Endothelial cell of umbilical vein (primary cell): ENCODE results near the gene ITGA3.

Experiments used
- EZH2 ChIP-seq: IDR thresholded peaks from 2 replicates; pipeline ENCODE4 v1.6.1; 2012; ENCODE audit warnings: borderline replicate concordance, low read depth, mild to moderate bottlenecking, moderate library complexity, low read length, inconsistent platforms; ENCODE audit not compliant: severe bottlenecking
- POLR2A ChIP-seq: IDR thresholded peaks from 2 replicates; pipeline ENCODE4 v1.6.1; 2012; ENCODE audit warnings: low read depth, mild to moderate bottlenecking, control low read depth, low read length
- POLR2AphosphoS5 ChIP-seq: IDR thresholded peaks from 2 replicates; pipeline ENCODE4 v1.6.1; 2012; ENCODE audit warnings: low read depth, mild to moderate bottlenecking, control low read depth, low read length, moderate library complexity; ENCODE audit not compliant: insufficient read depth
- TF ChIP-seq, protein P1 (sequence below), 2 donors: IDR thresholded peaks; 1 replicate in 1 of 2; 2 replicates in 1 of 2; pipeline ENCODE4 v1.5.1; 2011; ENCODE audit warnings: low read length in 2 of 2, mild to moderate bottlenecking in 2 of 2, moderate library complexity in 2 of 2, control low read depth in 1 of 2, inconsistent platforms in 1 of 2, low read depth in 1 of 2; ENCODE audit not compliant: insufficient read depth in 1 of 2; ENCODE audit errors: extremely low read depth in 1 of 2

DNA sequence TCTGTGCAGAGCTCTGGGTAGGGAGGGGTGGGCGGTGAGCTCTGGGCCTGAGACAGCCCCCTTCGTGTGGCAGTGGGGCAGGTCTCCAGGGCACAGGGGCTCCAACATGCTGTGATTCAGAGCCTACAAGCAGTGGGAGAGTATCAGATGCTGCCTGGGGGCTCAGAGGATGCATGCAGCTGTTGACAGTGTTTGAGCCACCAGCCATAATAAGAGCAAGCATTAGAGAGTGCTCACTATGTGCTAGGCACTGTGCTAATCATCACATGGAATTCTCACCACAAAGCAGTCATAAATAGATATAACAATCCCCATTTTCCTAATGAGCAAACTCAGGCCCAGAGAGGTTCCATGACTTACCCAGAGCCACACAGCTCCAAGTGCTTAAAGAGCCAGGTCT, 47.3 kb downstream of the ITGA3 start:
- TF ChIP-seq POLR2AphosphoS5 (no peak), EZH2 (no peak), POLR2A (no peak)
- TF ChIP-seq, protein P1, sequence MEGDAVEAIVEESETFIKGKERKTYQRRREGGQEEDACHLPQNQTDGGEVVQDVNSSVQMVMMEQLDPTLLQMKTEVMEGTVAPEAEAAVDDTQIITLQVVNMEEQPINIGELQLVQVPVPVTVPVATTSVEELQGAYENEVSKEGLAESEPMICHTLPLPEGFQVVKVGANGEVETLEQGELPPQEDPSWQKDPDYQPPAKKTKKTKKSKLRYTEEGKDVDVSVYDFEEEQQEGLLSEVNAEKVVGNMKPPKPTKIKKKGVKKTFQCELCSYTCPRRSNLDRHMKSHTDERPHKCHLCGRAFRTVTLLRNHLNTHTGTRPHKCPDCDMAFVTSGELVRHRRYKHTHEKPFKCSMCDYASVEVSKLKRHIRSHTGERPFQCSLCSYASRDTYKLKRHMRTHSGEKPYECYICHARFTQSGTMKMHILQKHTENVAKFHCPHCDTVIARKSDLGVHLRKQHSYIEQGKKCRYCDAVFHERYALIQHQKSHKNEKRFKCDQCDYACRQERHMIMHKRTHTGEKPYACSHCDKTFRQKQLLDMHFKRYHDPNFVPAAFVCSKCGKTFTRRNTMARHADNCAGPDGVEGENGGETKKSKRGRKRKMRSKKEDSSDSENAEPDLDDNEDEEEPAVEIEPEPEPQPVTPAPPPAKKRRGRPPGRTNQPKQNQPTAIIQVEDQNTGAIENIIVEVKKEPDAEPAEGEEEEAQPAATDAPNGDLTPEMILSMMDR (IDR thresholded peaks at IDR 0.05; ENCODE audit: extremely low read depth in 1 of 2, insufficient read depth in 1 of 2, low read depth in 1 of 2, low read length in 2 of 2): no peak
